HepG2 (cell line): ENCODE data around the gene PDE3B. TPM values are rescaled to one million over a fixed set of nuclear protein-coding genes. Genes with fewer than 3 reads are reported as not detected.
A peak's percentile ranks its signal among the peaks of the same experiment; 100 is the strongest.

ENCODE experiments used
- ARHGAP35 ChIP-seq: sonication (generic); formaldehyde crosslinking; IDR thresholded peaks from 2 replicates; pipeline ENCODE4 v1.9.0; 2022; ENCODE audit warnings: mild to moderate bottlenecking, inconsistent platforms, moderate library complexity, missing genetic modification reagents, borderline replicate concordance
- ASH2L ChIP-seq: fragments of 300-600, 200-600 bp; sonication (generic); IDR thresholded peaks from 2 replicates; pipeline ENCODE4 v1.7.0; 2017; ENCODE audit warnings: low read depth, mild to moderate bottlenecking, moderate library complexity, mixed read lengths, low read length; ENCODE audit not compliant: insufficient read length
- ATF3 ChIP-seq: sonication (generic); formaldehyde crosslinking; IDR thresholded peaks from 2 replicates; pipeline ENCODE4 v1.4.0; 2020; ENCODE audit warnings: missing genetic modification reagents
- CCAR2 ChIP-seq: fragments of 200-400 bp; formaldehyde crosslinking; optimal IDR thresholded peaks from 2 replicates; pipeline ENCODE3; 2018; ENCODE audit warnings: low read depth, mild to moderate bottlenecking, low read length, moderate library complexity
- EP300 ChIP-seq, 3 experiments: sonication (generic) in 1 of 3; formaldehyde crosslinking in 1 of 3; IDR thresholded peaks; 2 replicates each; pipeline versions ENCODE4 v1.5.1 to v1.6.1; 2011 to 2020; ENCODE audit warnings: low read depth in 2 of 3, low read length in 2 of 3, borderline replicate concordance in 1 of 3, improper control_type of control experiment in 1 of 3, mild to moderate bottlenecking in 1 of 3, missing genetic modification reagents in 1 of 3, moderate library complexity in 1 of 3
- ETV5 ChIP-seq: IDR thresholded peaks from 2 replicates; pipeline ENCODE4 v1.6.1; 2018; ENCODE audit warnings: missing biosample characterization, missing genetic modification reagents, inconsistent platforms, borderline replicate concordance
- FOXO4 ChIP-seq: sonication (generic); formaldehyde crosslinking; conservative IDR thresholded peaks from 2 replicates; pipeline ENCODE4 v1.8.1; 2023; ENCODE audit warnings: missing genetic modification reagents
- FOXP1 ChIP-seq, 2 experiments: fragments of 450-650 bp in 1 of 2; IDR thresholded peaks; 2 replicates each; pipeline ENCODE4 v1.6.1; 2017 to 2018; ENCODE audit warnings: antibody characterized with exemption in 1 of 2
- IRF2 ChIP-seq: IDR thresholded peaks from 2 replicates; pipeline ENCODE4 v1.6.1; 2018; ENCODE audit warnings: missing genetic modification reagents, missing compliant biosample characterization
- KAT2B ChIP-seq: fragments of 150-350 bp; IDR thresholded peaks from 2 replicates; pipeline ENCODE4 v1.6.1; 2014; ENCODE audit warnings: low read depth, low read length, borderline replicate concordance
- KMT2B ChIP-seq: IDR thresholded peaks from 2 replicates; pipeline ENCODE4 v1.6.1; 2016; ENCODE audit warnings: missing genetic modification reagents, missing compliant biosample characterization
- MIER2 ChIP-seq: IDR thresholded peaks from 2 replicates; pipeline ENCODE4 v1.6.1; 2016; ENCODE audit warnings: missing biosample characterization, missing genetic modification reagents
- RARG ChIP-seq: sonication (generic); formaldehyde crosslinking; IDR thresholded peaks from 2 replicates; pipeline ENCODE4 v1.4.0; 2020; ENCODE audit warnings: low read depth, mild to moderate bottlenecking, missing genetic modification reagents
- TARDBP ChIP-seq: sonication (generic); formaldehyde crosslinking; IDR thresholded peaks from 2 replicates; pipeline ENCODE4 v1.8.0; 2022; ENCODE audit warnings: mild to moderate bottlenecking, missing genetic modification reagents
- TFAP4 ChIP-seq: sonication (generic); IDR thresholded peaks from 2 replicates; pipeline ENCODE4 v1.6.1; 2016; ENCODE audit warnings: low read depth, borderline replicate concordance
- XRCC5 ChIP-seq: fragments of 200-400 bp; formaldehyde crosslinking; optimal IDR thresholded peaks from 2 replicates; pipeline ENCODE3; 2017; ENCODE audit warnings: mild to moderate bottlenecking, low read length
- ZNF414 ChIP-seq: sonication (generic); formaldehyde crosslinking; IDR thresholded peaks from 2 replicates; pipeline ENCODE4 v1.5.0; 2020; ENCODE audit warnings: missing genetic modification reagents
- ZNF543 ChIP-seq: sonication (generic); formaldehyde crosslinking; IDR thresholded peaks from 2 replicates; pipeline ENCODE4 v1.4.0; 2020; ENCODE audit warnings: mild to moderate bottlenecking, missing genetic modification reagents
- ZNF549 ChIP-seq: sonication (generic); formaldehyde crosslinking; IDR thresholded peaks from 2 replicates; pipeline ENCODE4 v1.5.0; 2020; ENCODE audit warnings: missing genetic modification reagents
- ZNF558 ChIP-seq: sonication (generic); formaldehyde crosslinking; IDR thresholded peaks from 2 replicates; pipeline ENCODE4 v1.9.0; 2022; ENCODE audit warnings: mild to moderate bottlenecking, missing genetic modification reagents, borderline replicate concordance
- ZNF569 ChIP-seq: sonication (generic); formaldehyde crosslinking; IDR thresholded peaks from 2 replicates; pipeline ENCODE4 v1.5.0; 2020; ENCODE audit warnings: mild to moderate bottlenecking, missing genetic modification reagents, moderate library complexity, borderline replicate concordance
- ZNF576 ChIP-seq: sonication (generic); formaldehyde crosslinking; IDR thresholded peaks from 2 replicates; pipeline ENCODE4 v1.4.0; 2020; ENCODE audit warnings: mild to moderate bottlenecking, missing genetic modification reagents
- ZNF720 ChIP-seq: sonication (generic); formaldehyde crosslinking; IDR thresholded peaks from 2 replicates; pipeline ENCODE4 v1.4.0; 2020; ENCODE audit warnings: missing genetic modification reagents
- ZNF773 ChIP-seq: sonication (generic); formaldehyde crosslinking; IDR thresholded peaks from 2 replicates; pipeline ENCODE4 v1.4.0; 2020; ENCODE audit warnings: missing genetic modification reagents, borderline replicate concordance
- ZNF800 ChIP-seq: sonication (generic); formaldehyde crosslinking; IDR thresholded peaks from 2 replicates; pipeline ENCODE4 v1.4.0; 2020; ENCODE audit warnings: missing genetic modification reagents
- ZNF878 ChIP-seq: sonication (generic); formaldehyde crosslinking; IDR thresholded peaks from 2 replicates; pipeline ENCODE4 v1.8.1; 2023; ENCODE audit warnings: mild to moderate bottlenecking, missing genetic modification reagents, moderate library complexity
- ZSCAN9 ChIP-seq: IDR thresholded peaks from 2 replicates; pipeline ENCODE4 v1.6.1; 2016; ENCODE audit warnings: borderline replicate concordance
- polyA plus RNA-seq, 8 experiments: library from polyadenylated mRNA; depleted of rRNA in 3 of 8; stranded (reverse) in 7 of 8; unstranded in 1 of 8; fragments of >200 nt; fragmentation: Illumina TruSeq in 4 of 8; extraction: Trizol in 4 of 8; gene quantifications; 2 replicates each; pipeline versions ENCODE4 v1.2.1 to v1.2.3, GENCODE V29; 2011 to 2016; ENCODE audit warnings: low read depth in 4 of 8, missing spikeins in 1 of 8, mixed read lengths in 1 of 8; ENCODE audit not compliant: insufficient read depth in 1 of 8
- total RNA-seq, 5 experiments: library from RNA; depleted of rRNA; stranded (reverse); fragments of >200 nt; fragmentation: Illumina TruSeq; extraction: Trizol; gene quantifications; 2 replicates each; pipeline ENCODE4 v1.2.3, GENCODE V29; 2016; ENCODE audit warnings: low read depth in 1 of 5

PDE3B gene
- total and polyA plus RNA-seq, 2 of the 13 experiments (the other 11 are each of a cell fraction or from before 2014, with no cell fraction given), result 14.1 to 26.5 TPM

- TF ChIP-seq ZNF543 (CRISPR knock-in tag), result no peak
- no peak for TF ChIP-seq FOXO4 (CRISPR knock-in tag)
- TF ChIP-seq FOXP1 (IDR thresholded peaks at IDR 0.05), result no peak
- no peak for TF ChIP-seq FOXP1 (CRISPR knock-in tag; IDR thresholded peaks at IDR 0.05)
- no peak for TF ChIP-seq MIER2 (CRISPR knock-in tag)
- TF ChIP-seq TARDBP (CRISPR knock-in tag), result no peak
- no peak for TF ChIP-seq ZNF878 (CRISPR knock-in tag)
- no peak for TF ChIP-seq ETV5 (CRISPR knock-in tag)
- TF ChIP-seq KAT2B, result no peak
- TF ChIP-seq ZNF720, result no peak
- TF ChIP-seq ZNF414 (CRISPR knock-in tag), result no peak
- no peak for TF ChIP-seq ASH2L
- no peak for TF ChIP-seq IRF2
- TF ChIP-seq TFAP4, result no peak
- TF ChIP-seq ZNF576 (CRISPR knock-in tag), result no peak
- no peak for TF ChIP-seq ZNF569 (CRISPR knock-in tag)
- peak in 1 of 2 experiments; percentile 55; a peak in 1 of 4 replicates for TF ChIP-seq EP300 (IDR thresholded peaks at IDR 0.05; ENCODE audit: low read depth in 2 of 2, low read length in 2 of 2)
- no peak for TF ChIP-seq EP300 (CRISPR knock-in tag; IDR thresholded peaks at IDR 0.05; ENCODE audit: borderline replicate concordance)
- TF ChIP-seq RARG (CRISPR knock-in tag), result no peak
- no peak for TF ChIP-seq KMT2B (CRISPR knock-in tag)
- no peak for TF ChIP-seq ZNF549
- no peak for TF ChIP-seq ARHGAP35 (CRISPR knock-in tag)
- TF ChIP-seq ZNF558 (CRISPR knock-in tag), result no peak
- TF ChIP-seq ZNF800, result no peak
- no peak for TF ChIP-seq XRCC5
- peak; percentile 72 for TF ChIP-seq ATF3 (CRISPR knock-in tag)
- no peak for TF ChIP-seq CCAR2
- no peak for TF ChIP-seq ZNF773 (CRISPR knock-in tag)
- peak; percentile 19; the same call in 1 of the 2 replicates for TF ChIP-seq ZSCAN9 (CRISPR knock-in tag)
These were observed 32.5 kb downstream of the PDE3B start (continued) for GRCh38 chr11:14676068-14676467.
